DMS79 treated with DMSO at 0.1 percent for 48 hours (cell line): ENCODE measurements around the gene SOX5.

Experiments
- DNase-seq: peaks from one replicate; lab custom pipeline; 2025; lab: John Stamatoyannopoulos, UW

Gene SOX5

DNA sequence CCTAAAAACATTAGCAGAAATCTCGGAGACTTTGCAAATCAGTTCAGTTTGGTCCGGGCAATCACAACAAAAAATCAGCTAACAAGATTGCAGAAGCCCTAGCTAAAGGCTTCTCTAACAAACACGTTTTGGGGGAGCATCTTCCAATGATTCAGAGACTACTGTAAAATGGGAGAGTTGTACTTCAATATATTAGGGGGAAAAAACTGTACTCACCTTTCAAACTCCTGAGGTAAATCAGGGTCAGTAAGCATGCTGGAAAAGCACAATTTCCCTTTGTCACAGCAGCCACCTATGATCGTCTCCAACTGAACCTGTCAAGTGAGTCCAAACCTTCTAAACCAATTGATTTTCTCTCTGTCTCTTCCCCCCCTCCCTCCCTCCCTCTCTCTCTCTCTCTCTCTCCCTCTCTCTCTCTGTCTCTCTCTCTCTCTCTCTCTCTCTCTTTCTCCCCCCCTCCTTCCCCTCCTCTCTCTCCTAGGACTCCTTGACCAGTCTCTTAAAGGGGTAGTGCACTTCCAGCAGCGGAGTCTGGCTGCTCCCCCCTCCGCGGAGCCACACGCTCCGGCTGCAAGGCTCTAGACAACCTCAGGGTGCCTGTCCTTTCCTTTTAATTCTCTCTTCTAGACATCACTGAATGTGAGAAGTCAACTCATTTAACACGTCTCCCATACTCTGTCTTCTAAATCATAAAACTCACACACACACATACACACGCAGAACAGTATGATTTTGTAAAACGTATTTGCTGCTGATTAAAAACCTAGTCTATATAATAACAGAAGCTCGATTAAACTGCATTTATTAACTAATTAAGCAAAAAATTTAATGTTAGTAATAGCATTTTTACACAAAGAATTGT lies at the start of gene SOX5:
SOX5 (minus strand) TSS at position 323 of the 862 bp plus-strand sequence; CDS start at position 254, 69 bp downstream.
- DNase-seq, result no peak

DNA sequence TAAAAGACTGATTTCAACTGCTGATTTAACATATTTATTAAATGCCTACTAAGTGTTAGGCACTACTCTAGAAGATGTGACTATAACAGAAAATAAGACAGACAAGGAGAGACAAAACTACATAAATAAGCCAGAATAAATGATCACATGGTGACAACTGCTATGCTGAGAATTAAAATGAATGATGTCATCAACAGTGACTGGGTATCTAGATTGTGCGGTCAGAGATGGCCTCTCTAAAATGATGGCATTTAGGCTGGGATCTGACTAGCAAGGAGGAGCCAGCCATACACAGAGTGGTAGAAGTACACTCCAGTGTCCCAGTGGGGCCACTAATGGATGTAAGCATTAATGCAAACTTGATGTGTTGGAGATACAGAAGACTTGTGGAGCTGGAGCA lies 37.6 kb upstream of the SOX5 start:
- no peak for DNase-seq

DNA sequence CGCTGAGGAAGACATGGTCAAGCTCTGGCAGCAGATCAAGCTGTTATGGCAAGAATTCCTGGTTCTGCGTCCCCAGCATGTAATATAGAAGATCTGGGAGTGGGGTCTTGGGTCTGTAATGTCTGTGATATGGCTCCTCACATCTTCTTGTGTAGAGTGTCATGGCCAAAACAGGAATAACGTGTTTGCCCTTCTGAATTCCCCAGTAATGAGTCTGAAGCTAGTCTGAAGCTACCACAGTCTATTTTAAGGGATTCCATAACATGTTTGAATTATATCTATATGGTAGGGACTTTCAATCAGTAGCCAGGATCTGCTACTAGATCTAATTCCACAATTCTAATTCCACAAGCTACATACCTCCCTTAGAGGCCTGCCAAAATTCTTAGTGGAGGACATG lies 31.4 kb upstream of the SOX5 start:
- DNase-seq, result no peak

DNA sequence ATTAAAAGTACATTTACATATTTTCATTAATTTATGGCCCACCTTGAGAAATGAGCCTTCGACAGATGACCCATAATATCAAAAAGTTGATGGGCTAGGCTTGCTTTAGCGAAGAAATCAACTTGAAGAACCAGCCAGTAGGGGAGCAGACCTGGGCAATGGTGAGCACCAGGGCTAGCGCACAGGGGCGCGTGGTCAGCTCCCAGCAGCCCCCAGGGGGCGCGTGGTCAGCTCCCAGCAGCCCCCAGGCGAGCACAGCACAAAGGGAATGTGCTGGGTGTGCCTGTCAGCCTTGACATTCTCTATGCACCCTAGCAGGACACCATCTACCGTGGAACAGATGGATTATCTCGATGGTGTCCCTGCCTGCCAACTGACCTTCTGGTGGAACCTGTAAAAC lies 15.3 kb upstream of the SOX5 start:
- DNase-seq, result no peak

DNA sequence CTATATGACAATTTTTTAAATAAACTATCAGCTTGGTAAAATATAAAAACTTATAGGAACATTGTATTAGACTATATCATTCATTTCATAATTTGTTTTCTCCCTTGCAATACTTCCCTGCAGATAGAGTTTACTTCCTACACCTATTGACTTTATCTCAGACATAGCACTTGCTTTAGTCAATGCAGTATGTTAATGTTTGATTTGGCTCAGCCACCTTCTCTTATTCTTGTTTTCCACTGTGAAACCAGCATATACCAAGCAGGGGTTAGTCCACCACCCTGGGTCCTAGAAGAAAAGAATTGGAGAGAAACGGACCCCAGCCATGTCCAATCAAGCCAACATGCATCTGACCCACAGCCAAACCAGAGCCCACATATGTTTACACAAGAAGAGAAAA lies 10.4 kb upstream of the SOX5 start:
- no peak for DNase-seq

DNA sequence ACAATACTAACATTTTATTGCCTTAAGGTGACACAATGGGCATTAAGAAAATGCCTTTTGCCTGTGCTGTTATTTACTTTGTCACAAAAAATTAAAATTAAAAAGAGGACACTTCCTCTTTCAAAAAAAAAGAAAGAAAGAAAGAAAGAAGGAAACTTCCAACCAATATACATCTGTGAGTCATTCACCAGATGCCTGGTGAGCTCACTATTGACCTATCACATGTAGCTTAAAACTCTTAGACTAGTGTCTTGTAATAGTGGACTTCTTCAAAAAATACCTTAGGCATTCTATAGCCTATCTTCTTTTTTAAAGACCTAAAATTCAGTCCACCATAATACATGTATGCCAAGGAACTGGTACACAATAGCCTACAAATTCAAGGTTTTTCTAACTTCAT lies 4.9 kb upstream of the SOX5 start:
- DNase-seq, result no peak

DNA sequence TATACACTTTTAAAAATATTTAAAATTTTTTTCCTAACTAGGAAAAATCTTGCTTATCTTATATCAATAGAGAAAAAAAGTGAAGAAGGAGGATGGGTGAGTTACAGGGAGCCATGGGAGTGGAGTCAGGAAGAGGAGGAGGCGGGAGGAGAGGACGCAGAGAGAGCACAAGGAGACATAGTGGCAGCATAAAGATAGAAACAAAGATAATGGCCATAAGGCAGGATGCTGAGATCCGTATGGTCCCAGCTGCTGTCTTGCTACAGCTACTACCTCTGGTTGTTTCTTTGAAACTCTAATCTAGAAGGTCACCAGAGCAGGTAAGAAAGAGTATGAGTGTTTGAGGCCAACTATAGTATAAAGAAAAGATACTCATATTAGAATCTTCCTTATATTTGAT lies 2.6 kb upstream of the SOX5 start:
- no peak for DNase-seq

DNA sequence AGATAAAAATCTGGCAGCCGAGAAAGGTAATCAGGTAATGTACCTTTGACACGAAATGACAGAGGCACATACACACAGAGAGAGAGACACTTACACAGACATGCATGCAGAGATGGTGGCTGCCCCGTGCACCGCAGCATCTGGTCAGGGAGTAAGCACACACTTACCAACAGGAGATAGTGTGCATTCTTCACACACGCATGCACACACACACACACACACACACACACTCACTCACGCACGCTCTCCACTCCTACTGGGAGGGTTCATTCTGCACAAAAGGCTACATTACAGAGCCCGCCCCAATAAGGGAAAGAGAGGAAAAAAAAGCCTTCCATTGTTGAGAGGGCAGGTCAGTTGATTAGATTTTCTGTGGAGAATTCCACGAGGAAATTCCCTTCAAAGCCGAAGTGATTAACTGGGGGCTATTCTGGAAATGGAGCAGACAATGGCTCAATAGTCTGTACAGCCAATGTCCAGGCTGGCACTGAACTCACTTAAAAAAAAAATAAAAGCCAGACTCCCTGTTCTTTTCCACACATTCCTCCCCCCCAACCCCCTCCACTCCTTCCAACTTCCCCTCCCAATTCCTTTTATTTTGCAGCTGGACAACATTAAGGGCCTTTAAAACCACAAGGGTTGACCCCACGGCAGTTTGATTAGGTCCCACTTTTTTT lies 1.4 kb upstream of the SOX5 start:
- no peak for DNase-seq

DNA sequence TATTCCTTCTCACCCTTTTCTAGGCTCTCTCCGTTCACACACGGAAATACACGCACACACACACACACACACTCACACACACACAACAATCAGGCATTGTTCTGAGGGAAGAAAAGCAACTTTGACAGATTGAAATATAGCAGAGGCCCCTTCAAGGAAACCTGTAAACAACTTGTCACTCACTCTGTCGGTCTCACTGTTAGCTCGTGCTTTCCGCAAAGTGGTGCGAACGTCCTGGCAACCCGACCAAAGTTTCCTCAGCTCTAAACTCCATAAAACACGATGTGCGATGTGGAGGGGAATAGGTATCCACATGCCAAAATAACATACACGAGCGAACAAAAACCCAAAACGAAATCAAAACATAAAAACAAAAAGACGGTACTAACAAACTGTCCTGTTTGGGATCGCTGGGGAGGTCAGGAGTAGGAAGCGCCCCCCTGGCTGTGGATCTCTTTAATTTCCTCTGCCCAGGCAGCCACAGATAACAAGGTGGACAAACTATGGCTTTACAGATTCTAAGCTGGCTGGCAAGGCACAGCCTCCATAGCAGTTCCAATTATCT lies 822 bp upstream of the SOX5 start:
- no peak for DNase-seq

DNA sequence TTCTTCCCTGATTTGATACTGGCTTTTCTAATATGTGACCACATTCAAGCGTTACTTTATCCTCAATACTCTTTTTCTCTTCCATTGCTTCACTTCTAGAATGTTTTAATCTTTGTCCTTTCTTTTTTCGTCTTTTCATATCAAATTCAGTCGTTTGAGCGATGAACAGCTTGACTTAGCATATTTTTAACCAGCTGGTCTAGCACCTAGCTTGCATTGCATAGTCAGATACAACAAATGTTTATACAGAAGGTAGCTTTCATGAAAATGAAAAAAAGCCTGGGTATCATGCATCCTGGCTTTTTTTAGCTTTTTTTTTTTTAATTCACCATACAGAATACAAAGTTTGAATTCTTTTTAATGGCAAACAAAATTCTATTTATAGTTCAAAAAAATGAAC lies 1.2 kb downstream of the SOX5 start:
- no peak for DNase-seq

DNA sequence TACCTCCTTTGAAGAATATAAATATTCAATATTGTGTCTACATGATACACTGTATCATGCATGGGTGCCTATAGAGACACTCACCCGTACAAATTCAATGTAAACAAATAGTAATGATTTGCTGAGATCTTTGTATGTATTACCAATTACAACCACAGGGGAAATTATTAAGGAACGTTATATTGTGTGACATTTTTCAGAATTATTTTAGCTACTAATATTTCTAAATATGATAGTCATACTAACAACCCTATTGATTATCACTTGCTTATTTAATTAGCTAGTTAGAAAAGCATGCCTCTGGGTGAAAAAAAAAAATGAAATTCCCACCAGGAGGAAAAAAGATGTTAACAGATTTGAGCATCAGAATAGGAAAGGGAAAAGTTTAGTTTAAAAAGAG lies 2.1 kb downstream of the SOX5 start:
- DNase-seq, result no peak

DNA sequence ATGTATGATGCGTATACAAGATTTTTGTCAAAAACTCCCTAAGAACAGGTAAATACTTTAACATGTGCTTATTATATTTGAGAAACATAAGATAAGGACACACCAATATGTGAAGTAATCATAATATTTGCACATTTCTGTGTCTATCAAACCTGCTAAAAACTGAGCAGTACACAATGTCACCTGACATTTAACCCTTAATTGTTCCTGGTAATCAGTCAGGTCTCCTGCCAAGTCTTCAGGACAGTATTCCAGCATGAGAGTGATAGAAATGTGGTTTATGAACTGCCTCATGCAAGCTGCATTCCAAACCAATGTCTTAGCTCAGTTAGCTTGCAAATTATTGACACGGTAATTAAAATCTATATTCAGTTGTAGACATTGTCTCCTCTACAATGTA lies 4.2 kb downstream of the SOX5 start:
- no peak for DNase-seq

DNA sequence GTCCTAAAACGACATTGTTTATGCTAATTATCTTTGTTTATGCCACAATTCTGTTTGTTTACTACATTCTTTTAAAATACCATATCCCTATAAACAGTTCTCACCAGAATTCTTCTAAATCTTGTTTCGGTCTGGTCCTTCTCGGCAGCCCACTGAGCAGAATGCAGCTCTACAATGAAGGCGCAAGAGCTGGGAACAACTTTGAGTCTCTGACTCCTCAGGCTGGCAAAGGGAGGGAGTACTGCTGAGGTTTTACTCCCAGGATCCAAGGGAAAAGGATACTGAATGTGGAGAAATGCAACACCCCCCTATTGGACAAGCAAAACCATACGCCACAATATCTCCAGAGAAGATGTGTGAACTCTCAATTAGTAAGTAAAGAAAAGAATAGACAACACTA lies 5.4 kb downstream of the SOX5 start:
- no peak for DNase-seq

DNA sequence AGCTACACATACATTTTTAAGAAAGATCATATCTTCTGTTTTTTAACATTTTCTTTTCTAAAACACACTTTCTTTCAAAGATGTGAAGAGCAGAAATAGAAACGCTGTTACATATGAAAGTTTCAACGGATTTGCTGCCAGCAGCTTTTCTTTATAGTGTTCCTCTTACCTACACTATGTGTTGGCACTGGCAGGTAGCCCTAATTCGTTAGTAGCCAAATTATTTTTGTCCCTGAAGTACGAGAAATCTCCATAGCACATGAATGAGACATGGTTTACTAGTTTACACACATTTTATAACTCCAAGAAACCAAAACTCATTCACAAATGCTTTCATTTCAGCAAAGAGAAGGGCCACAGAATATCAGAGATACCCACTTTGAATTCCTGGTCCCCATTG lies 6.6 kb downstream of the SOX5 start:
- DNase-seq, result no peak

DNA sequence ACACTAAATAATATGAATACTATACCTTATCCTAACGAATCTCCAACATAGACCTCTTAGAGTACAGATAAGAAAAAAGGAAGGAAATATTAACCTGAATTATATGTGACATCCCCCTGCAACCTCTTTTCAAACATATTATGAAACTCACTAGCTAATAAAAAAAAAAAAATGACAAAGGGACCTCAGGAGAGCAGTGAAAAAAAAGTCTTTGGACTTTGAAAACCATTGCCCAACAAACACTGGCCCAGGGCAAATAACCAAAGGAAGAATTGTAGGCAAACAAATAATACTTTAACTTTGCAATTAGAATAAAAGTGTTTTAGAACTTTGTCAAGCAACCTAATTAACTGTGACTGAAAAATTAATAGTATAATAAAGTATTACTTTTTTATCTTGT lies 7.7 kb downstream of the SOX5 start:
- no peak for DNase-seq

DNA sequence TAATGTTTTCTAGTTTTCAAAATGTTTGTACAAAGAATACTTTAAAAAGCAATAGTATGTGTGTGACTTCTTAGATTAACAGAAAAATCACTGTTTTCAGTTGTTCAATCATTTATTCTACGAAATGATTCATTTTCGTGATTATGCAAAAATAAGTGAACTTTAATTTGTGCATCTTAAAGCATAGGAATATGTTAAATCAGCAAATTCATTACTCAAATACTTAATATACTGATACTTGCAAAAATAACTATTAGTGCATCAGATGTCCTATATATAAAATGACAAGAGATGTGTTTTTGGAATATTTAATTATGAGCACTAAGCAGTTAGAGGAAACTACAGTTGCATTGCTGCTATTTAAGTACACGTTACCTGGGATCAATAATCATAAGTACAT lies 11.0 kb downstream of the SOX5 start:
- DNase-seq, result no peak

DNA sequence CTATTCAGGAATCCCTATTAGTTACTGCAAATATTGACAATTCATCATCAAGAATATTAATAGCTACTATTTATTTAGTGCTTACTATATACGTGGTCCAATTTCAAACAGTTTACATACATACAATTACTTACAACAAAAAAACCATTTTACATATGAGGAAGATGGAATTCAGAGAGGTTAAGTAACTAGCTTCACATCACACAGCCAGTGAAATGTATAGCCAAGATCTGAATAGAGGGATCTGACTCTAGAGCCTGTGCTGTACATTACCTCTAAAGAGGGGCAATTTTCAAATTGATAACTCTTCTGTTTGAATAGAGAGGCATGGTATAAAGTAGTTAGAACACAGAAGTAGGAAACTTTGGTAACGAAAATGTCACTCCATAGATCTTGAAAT lies 18.3 kb downstream of the SOX5 start:
- DNase-seq, result no peak

DNA sequence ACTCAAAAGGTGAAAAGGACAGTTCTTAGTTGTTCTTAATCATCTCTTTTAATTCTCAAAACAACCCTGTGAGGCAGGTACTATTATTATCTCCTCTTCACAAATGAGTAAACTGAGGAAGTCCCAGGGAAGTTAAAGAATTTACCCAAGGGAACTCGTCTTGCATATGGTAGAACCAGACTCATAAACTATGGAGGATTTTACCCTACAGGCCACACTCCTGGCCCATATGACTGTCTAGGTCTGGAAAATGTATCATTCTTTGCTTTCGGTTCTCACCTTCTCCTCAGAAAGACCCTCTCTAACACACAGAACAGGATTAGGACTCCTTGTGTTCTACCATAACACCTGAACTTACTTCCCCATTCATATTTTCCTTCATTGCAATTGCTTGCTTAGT lies 18.9 kb downstream of the SOX5 start:
- DNase-seq, result no peak

DNA sequence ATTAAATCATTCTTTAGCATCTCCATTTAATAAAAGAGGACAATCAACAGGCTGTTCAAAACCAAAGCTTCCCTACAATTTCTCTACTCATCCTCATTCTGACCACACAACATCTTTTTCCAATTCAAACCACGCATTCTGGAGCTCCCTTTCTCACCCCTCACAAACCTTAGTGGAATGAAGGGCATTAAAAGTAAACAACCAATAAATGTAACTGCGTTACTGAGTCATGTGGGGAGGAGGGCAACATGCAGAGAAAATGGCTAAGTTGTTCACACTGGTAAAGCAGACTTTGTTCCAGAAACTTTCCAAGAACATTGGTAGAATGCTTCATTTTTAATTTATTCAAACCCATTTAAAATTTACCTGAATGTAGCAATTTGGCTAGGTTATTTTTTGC lies 19.6 kb downstream of the SOX5 start:
- no peak for DNase-seq

DNA sequence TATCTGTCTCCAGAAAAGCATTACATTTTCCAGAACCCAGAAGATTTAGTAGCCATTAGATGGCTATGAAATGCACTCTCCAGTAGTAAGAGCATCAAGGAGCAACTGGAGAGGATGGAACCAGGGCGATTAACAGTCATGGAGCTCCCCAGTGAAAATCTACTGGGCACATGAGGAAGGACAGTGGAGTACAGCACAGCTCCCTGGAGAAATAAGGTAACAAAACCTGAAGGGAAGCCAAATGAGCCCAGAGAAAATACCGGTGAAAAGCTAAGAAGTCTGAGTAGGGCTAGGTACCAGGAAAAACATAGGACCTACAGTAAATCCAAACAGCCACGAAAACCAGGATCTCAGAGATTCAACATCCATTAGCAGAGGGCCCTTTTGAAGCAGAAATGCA lies 21.6 kb downstream of the SOX5 start:
- DNase-seq, result no peak

DNA sequence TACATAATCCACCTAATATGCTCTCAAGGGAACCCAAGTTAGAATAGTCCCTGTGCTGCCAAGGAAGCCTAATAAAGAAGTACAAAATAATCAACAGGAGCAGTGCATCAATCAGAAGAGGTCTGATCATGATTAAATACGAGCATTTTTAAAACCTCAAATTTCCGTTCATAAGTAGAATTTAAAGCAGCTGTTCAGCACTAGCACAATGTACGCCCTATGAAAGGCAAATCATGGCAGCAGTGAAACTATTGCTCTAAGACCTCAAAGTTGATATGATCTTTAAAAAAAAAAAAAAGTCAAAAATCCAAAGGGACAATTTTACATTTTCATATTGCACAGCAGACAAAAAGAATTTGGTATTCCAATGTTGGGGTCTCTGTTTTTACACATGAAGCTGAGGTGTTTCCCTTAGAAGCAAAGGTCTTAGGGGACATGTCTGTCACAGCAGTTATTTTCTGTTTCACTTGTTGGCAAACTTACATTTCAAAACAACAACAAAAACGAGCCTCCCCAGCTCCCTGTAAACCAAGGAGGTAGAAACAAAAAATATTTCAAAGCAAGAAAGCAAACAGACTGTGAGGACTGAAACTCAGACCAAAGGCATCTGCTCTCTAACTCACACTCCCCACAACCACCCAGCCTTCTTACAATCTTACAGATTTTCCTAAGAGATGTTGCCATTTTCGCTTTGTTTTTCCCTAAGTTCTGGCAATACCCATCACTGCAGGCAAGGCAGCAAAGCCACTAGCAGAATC lies 28.2 kb downstream of the SOX5 start:
- DNase-seq, result no peak

DNA sequence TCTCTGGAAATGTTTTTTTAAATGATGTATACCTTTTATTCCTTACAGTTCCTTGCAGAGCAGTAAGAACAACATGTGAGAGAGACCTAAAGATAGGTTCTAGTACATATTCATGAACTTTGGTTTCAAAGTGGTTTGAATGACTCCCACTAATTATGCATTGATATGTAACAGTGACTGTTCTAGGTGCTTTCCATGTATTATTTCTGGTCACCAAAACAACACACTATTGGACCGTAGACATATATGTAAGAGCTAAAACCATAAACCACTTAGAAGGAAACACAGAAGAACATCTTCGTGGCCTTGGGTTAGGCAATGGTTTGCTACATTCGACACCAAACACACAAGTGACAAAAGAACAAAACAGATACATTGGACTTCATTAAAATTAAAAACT lies 37.9 kb downstream of the SOX5 start:
- no peak for DNase-seq

DNA sequence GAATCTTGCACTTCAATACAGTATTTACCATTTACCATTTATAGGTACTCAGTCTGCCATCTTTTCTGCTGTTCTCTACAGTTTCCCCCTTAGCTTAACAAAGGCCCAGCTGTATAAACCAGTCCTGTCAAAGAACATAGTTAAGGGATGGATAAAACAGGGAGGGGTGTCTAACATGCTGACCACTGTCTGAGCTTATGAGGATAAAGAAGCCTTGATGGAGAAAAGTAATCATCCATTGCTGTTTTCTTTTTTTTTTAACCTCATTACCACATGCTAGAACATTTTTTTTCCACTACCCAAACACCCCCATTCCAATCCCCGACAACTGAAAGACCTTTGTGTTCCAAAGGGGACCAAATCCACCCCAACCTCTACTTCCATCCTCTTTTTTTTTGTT lies 39.9 kb downstream of the SOX5 start:
- no peak for DNase-seq
